K562 (cell line): Measurements from ENCODE around the gene TIPIN. TPM values are rescaled to one million over a fixed set of nuclear protein-coding genes. Genes with fewer than 3 reads are reported as not detected.

Source experiments
- ARNT ChIP-seq, 2 experiments: fragments of 450-650 bp; IDR thresholded peaks; 2 replicates each; pipeline ENCODE4 v1.6.1; 2016; ENCODE audit warnings: mild to moderate bottlenecking in 1 of 2
- C11orf30 ChIP-seq: fragments of 450-650 bp; IDR thresholded peaks from 2 replicates; pipeline ENCODE4 v1.6.1; 2016; ENCODE audit warnings: low read depth, mild to moderate bottlenecking
- CCNT2 ChIP-seq: IDR thresholded peaks from 2 replicates; pipeline ENCODE4 v1.6.1; 2011; ENCODE audit warnings: borderline replicate concordance, low read depth, mild to moderate bottlenecking, moderate library complexity, mixed read lengths, low read length; ENCODE audit not compliant: insufficient read length; ENCODE audit errors: extremely low read depth
- CREB3L1 ChIP-seq: fragments of 450-650 bp; IDR thresholded peaks from 2 replicates; pipeline ENCODE4 v1.6.1; 2014; ENCODE audit warnings: low read depth, mild to moderate bottlenecking, moderate library complexity, borderline replicate concordance
- CREBBP ChIP-seq: IDR thresholded peaks from one replicate; pipeline ENCODE4 v1.6.1; 2012; ENCODE audit warnings: low read depth, mild to moderate bottlenecking, control low read depth, inconsistent platforms, low read length
- E2F6 ChIP-seq, 2 experiments: IDR thresholded peaks; 2 replicates each; pipeline ENCODE4 v1.6.1; 2011; ENCODE audit warnings: borderline replicate concordance in 1 of 2, control low read depth in 1 of 2, low read depth in 1 of 2, low read length in 1 of 2, mild to moderate bottlenecking in 1 of 2, mixed read lengths in 1 of 2, moderate library complexity in 1 of 2; ENCODE audit not compliant: insufficient read depth in 1 of 2, insufficient read length in 1 of 2, poor library complexity in 1 of 2, severe bottlenecking in 1 of 2; ENCODE audit errors: extremely low read depth in 1 of 2
- HMG20A ChIP-seq: fragments of 450-650 bp; formaldehyde crosslinking; conservative IDR thresholded peaks from 2 replicates; pipeline ENCODE4 v1.4.0; 2020; ENCODE audit warnings: mild to moderate bottlenecking, mixed read lengths
- ILF3 ChIP-seq: fragments of 450-650 bp; IDR thresholded peaks from 2 replicates; pipeline ENCODE4 v1.6.1; 2018; ENCODE audit warnings: antibody characterized with exemption, mild to moderate bottlenecking, moderate library complexity, borderline replicate concordance
- MXD1 ChIP-seq: fragments of 250-450 bp; sonication (Bioruptor Pico); IDR thresholded peaks from 2 replicates; pipeline ENCODE4 v1.8.0; 2021; ENCODE audit warnings: borderline replicate concordance, mild to moderate bottlenecking, moderate library complexity; ENCODE audit not compliant: poor library complexity, severe bottlenecking
- PRDM10 ChIP-seq: fragments of 450-650 bp; IDR thresholded peaks from 2 replicates; pipeline ENCODE4 v1.6.1; 2018; ENCODE audit not compliant: partially characterized antibody
- SAFB ChIP-seq: fragments of 200-400 bp; formaldehyde crosslinking; IDR thresholded peaks from 2 replicates; pipeline ENCODE4 v1.6.1; 2017; ENCODE audit warnings: low read depth, low read length, borderline replicate concordance
- TAF1 ChIP-seq: IDR thresholded peaks from 2 replicates; pipeline ENCODE4 v1.6.1; 2011; ENCODE audit warnings: mild to moderate bottlenecking, low read length, moderate library complexity; ENCODE audit not compliant: insufficient read depth, control insufficient read depth, severe bottlenecking; ENCODE audit errors: extremely low read depth
- UBTF ChIP-seq, 2 experiments: IDR thresholded peaks; 2 replicates each; pipeline ENCODE4 v1.6.1; 2012; ENCODE audit warnings: improper control_type of control experiment in 2 of 2, low read depth in 2 of 2, low read length in 2 of 2, borderline replicate concordance in 1 of 2
- ZBTB1 ChIP-seq: sonication (generic); formaldehyde crosslinking; IDR thresholded peaks from 2 replicates; pipeline ENCODE4 v1.8.1; 2023; ENCODE audit warnings: missing genetic modification reagents, low read depth, mild to moderate bottlenecking, borderline replicate concordance
- polyA plus RNA-seq, 8 experiments: library from polyadenylated mRNA; depleted of rRNA in 4 of 8; stranded (reverse) in 5 of 8; unstranded in 3 of 8; fragments of >200 nt; fragmentation: Nextera tagmentation in 2 of 8; fragmentation: Illumina TruSeq in 1 of 8; extraction: Ambion mirVana in 2 of 8; extraction: Trizol in 1 of 8; gene quantifications; 2 replicates each; pipeline versions ENCODE4 v1.2.1 to v1.2.3, GENCODE V29; 2011 to 2014; ENCODE audit warnings: inconsistent platforms in 1 of 8, missing spikeins in 1 of 8
- total RNA-seq, 7 experiments: library from RNA; depleted of rRNA in 6 of 7; stranded (reverse); fragments of >200 nt in 6 of 7; fragmentation: Illumina TruSeq in 2 of 7; extraction: Trizol in 2 of 7; gene quantifications; 2 replicates each; pipeline versions ENCODE4 v1.2.1 to v1.2.3, GENCODE V29; 2011 to 2021; ENCODE audit warnings: low replicate concordance in 1 of 7

Gene TIPIN
- total and polyA plus RNA-seq, 9 of the 15 experiments (the other 6 are each of a cell fraction or from before 2014, with no cell fraction given): 22.9 to 61.4 (median 42.0) TPM

- TF ChIP-seq MXD1 (CRISPR knock-in tag): no peak
- TF ChIP-seq UBTF (IDR thresholded peaks at IDR 0.05; ENCODE audit: borderline replicate concordance in 1 of 2, low read depth in 2 of 2, low read length in 2 of 2): peak; percentile 95 to 96
- peak; percentile 43 for TF ChIP-seq TAF1
- TF ChIP-seq CREB3L1: 0 out of 2 replicates have a peak, but pooled peaks have one; percentile 15
- TF ChIP-seq HMG20A (CRISPR knock-in tag): no peak
- peak; percentile 42 for TF ChIP-seq CCNT2
- peak; percentile 29 for TF ChIP-seq PRDM10
- peak; percentile 27 to 74 for TF ChIP-seq E2F6 (IDR thresholded peaks at IDR 0.05; ENCODE audit: borderline replicate concordance in 1 of 2, extremely low read depth in 1 of 2, insufficient read depth in 1 of 2, insufficient read length in 1 of 2, low read depth in 1 of 2, low read length in 1 of 2, poor library complexity in 1 of 2, severe bottlenecking in 1 of 2)
- TF ChIP-seq C11orf30: no peak
- TF ChIP-seq ARNT (IDR thresholded peaks at IDR 0.05): no peak
- peak; percentile 61 for TF ChIP-seq ZBTB1 (CRISPR knock-in tag)
- TF ChIP-seq CREBBP: no peak
- TF ChIP-seq SAFB: no peak
- TF ChIP-seq ILF3: peak; percentile 20; the same call in 1 of the 2 replicates
Observed at GRCh38 chr15:66293419-66294156, 62.9 kb downstream of the TIPIN start, which contains the start of gene DIS3L (continued).
